Esophagus squamous epithelium (tissue), 5 donors: Measurements from ENCODE around the gene PAPSS2. TPM values are rescaled to one million over a fixed set of nuclear protein-coding genes. Genes with fewer than 3 reads are reported as not detected.
A peak's percentile ranks its signal among the peaks of the same experiment; 100 is the strongest.

Source experiments
- DNase-seq: peaks from one replicate; lab custom pipeline; 2025; lab: John Stamatoyannopoulos, UW
- H3K27ac ChIP-seq, 4 donors: fragments of 200-600 bp; sonication (generic); one replicate each; pipeline ENCODE4 v1.5.1; 2016 to 2019; ENCODE audit warnings: mild to moderate bottlenecking in 1 of 4
- H3K27me3 ChIP-seq, 4 donors: fragments of 200-600 bp; sonication (generic); 1 replicate in 3 of 4; 2 replicates in 1 of 4; pipeline versions ENCODE4 v1.5.1 to v1.6.0; 2017 to 2021; ENCODE audit warnings: antibody characterized with exemption in 1 of 4
- H3K36me3 ChIP-seq, 3 donors: fragments of 200-600 bp; sonication (generic); one replicate each; pipeline ENCODE4 v1.5.1; 2016 to 2019
- H3K4me1 ChIP-seq, 3 donors: fragments of 200-600 bp; sonication (generic); one replicate each; pipeline ENCODE4 v1.5.1; 2017 to 2019
- H3K4me3 ChIP-seq, 4 donors: fragments of 200-600 bp; sonication (generic); 1 replicate in 3 of 4; 2 replicates in 1 of 4; pipeline ENCODE4 v1.5.1; 2016 to 2019; ENCODE audit warnings: mild to moderate bottlenecking in 2 of 4, moderate library complexity in 1 of 4
- H3K9me3 ChIP-seq, 3 donors: fragments of 200-600 bp; sonication (generic); one replicate each; pipeline ENCODE4 v1.5.1; 2016 to 2019
- POLR2A ChIP-seq, 4 donors: fragments of 450-650 bp; IDR thresholded peaks; one replicate each; pipeline ENCODE4 v1.6.1; 2017; ENCODE audit warnings: antibody characterized with exemption in 4 of 4, mild to moderate bottlenecking in 4 of 4, moderate library complexity in 3 of 4
- WGBS, 2 donors: methylation state at CpG; one replicate each; pipeline ENCODE4 v1.1.5; 2018; 5-methylcytosine and 5-hydroxymethylcytosine counted together
- intact Hi-C: fragments of 100-400 bp; cut with DNase I; formaldehyde crosslinking; loops from one replicate; pipeline ENCODE4 v1.15.0; 2022
- total RNA-seq, 4 donors: library from RNA; depleted of rRNA; stranded (reverse); fragments of >200 nt; gene quantifications; one replicate each; pipeline ENCODE4 v1.1.0, GENCODE V29; 2016
- TF ChIP-seq, protein P1 (sequence below), 6 experiments: fragments of 450-650 bp in 4 of 6; fragments of 200-600 bp in 2 of 6; sonication (generic) in 2 of 6; IDR thresholded peaks; one replicate each; pipeline ENCODE4 v1.5.1; 2016 to 2019; ENCODE audit warnings: antibody characterized with exemption in 6 of 6, mild to moderate bottlenecking in 4 of 6, moderate library complexity in 4 of 6
- donor health status: DM: yes; HTN: yes; CAD: no.

PAPSS2 gene
- total RNA-seq, 4 donors from 2014 or later, result 1.8 to 13.3 (median 11.0) TPM

DNA sequence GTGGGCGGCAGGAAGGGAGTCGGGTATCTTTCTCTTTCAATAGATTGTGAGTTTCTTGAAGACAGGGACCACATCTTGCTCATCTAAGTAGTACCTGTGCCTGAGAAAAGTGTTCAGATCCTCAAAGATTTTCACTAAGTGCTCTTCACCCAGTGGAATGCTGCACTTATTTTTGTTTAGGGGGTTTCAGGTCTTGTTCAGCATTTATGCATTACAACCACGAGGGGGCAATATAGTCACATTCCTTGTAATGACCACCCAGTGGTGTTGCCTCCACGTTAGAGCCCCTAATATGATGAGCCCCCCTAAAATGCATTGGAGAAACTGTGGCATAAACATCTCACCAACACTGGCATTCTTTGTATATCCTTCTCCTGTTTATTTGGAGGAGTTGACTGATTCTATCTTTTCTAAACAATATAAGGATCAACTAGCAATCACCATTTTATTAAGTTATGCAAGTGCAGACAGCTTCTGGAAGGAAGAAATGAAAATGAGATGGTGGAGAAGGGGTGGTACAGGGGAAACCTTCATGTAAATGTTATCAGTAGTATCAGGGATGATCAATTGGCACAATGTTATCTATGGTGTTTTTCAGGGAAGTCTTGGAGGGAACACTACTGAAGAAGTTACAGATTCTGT, 3.1 kb upstream of the PAPSS2 start:
- no peak for DNase-seq

DNA sequence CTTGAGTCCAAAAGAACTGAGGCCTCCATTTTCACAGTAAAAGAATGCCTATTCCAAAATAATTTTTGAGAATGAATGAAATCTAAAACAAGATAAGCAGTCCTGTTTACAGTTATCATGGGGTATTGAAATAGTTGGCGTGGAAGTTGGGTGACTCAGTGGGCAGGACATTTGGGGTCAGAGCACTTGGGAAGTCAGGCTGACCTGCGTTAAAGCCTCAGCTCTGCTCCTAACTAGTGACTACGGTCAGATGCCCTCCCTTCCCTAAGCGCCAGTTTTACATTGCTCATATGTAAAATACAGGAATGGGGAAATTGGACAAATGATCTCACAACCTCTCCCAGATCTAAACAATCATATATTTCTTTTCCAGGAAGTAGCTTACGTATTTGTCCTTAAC, 2.3 kb upstream of the PAPSS2 start:
- Histone ChIP-seq H3K27me3 (peaks cover 0 to 21% (median 3%) of the 10 kb centered on the region in 4 donors), H3K36me3 (no peaks in the 10 kb centered on the region), H3K4me3 (no peak overlapping the region), H3K27ac (peak overlapping the region in 3 of 4 donors; percentile 28 to 41 (median 30)), H3K9me3 (no peaks in the 10 kb centered on the region), H3K4me1 (peaks cover 11 to 43% (median 14%) of the 10 kb centered on the region in 3 donors)
- WGBS, 2 donors, result 62 to 72% methylated on average over 5 of the region's 5 CpGs
- intact Hi-C loops, result loop anchor here (10.0 kb wide), 1 partner anchor 123 kb away; no protein-coding TSS in a partner anchor
- TF ChIP-seq, protein P1, sequence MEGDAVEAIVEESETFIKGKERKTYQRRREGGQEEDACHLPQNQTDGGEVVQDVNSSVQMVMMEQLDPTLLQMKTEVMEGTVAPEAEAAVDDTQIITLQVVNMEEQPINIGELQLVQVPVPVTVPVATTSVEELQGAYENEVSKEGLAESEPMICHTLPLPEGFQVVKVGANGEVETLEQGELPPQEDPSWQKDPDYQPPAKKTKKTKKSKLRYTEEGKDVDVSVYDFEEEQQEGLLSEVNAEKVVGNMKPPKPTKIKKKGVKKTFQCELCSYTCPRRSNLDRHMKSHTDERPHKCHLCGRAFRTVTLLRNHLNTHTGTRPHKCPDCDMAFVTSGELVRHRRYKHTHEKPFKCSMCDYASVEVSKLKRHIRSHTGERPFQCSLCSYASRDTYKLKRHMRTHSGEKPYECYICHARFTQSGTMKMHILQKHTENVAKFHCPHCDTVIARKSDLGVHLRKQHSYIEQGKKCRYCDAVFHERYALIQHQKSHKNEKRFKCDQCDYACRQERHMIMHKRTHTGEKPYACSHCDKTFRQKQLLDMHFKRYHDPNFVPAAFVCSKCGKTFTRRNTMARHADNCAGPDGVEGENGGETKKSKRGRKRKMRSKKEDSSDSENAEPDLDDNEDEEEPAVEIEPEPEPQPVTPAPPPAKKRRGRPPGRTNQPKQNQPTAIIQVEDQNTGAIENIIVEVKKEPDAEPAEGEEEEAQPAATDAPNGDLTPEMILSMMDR (IDR thresholded peaks at IDR 0.05), result no peak
- TF ChIP-seq POLR2A (IDR thresholded peaks at IDR 0.05), result no peak
- DNase-seq, result no peak

More for the DNA sequence above, 3.1 kb upstream of the PAPSS2 start:
- Histone ChIP-seq H3K36me3 (no peaks in the 10 kb centered on the region), H3K27me3 (peaks cover 0 to 21% (median 3%) of the 10 kb centered on the region in 4 donors), H3K9me3 (no peaks in the 10 kb centered on the region), H3K4me3 (no peak overlapping the region), H3K4me1 (peaks cover 11 to 43% (median 14%) of the 10 kb centered on the region in 3 donors), H3K27ac (peak overlapping the region in 2 of 4 donors; percentile 30 to 46)
- WGBS, 2 donors, result 29 to 40% methylated on average over 4 of the region's 4 CpGs
- intact Hi-C loops, result loop anchor here (10.0 kb wide), 1 partner anchor 122 kb away; no protein-coding TSS in a partner anchor
- TF ChIP-seq POLR2A (IDR thresholded peaks at IDR 0.05), result no peak
- TF ChIP-seq, protein P1 (IDR thresholded peaks at IDR 0.05), result peak in 5 of 6 experiments; percentile 49 to 76 (median 72)

DNA sequence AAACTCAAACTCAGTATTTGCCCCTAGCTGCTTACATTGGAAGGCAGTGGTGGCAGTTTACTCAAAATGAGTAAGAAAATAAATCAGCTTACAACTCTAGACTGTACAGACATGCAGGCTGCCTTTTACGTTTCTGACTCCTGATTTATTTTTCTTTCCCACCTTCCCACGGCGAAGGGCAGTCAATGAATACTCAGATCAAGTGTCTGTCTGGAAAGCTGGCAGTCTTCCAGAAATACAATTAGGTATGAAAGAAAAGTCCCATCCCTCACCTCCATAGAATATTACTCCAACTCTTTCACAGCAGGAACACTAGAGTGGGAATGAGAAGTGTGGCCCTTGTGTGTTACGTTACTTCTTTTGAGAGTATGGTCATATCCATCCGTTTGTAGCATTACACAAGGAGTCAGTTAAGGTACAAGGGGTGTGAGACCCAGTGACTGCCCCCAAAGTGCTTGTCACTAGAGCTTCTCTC, 1.3 kb upstream of the PAPSS2 start:
- intact Hi-C loops, result loop anchor here (10.0 kb wide), 1 partner anchor 124 kb away; no protein-coding TSS in a partner anchor
- no peaks in the 10 kb centered on the region for H3K9me3 ChIP-seq

DNA sequence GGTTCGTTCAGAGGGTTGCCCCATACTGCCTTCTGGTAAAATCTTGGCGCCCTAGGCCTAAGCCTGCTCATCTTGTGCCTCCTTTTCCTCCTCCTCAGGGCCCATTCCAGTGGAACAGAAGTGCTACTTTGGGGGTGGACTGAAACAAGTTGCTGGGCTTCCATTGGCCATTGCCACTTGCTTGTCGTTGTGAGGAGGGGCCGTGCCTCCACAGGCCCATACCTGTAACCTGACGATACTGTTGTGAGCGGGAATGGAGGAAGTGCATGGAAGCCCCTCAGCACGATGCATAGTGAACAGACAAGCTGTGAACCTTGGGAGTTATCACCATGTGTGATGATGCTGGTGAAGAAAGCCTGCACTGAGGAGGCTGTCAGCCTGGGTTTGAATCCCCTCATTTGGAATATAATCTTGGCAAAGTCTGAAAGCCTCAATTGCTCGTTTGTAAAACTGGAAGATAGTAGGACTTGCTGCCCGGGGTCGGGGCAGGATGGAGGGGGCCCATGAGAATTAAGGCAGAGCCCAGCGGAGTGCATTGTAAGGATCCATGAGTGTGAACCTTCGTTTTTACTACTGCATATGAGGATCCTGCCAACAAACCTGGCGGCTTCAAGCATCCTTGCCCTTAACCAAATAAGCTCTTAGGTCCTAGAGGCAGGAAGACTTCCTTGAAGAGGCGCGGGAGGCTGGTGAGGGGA, 671 bp upstream of the PAPSS2 start:
- DNase-seq, result no peak
- H3K9me3 ChIP-seq, result no peaks in the 10 kb centered on the region
- peaks cover 11 to 43% (median 14%) of the 10 kb centered on the region in 3 donors for H3K4me1 ChIP-seq
- TF ChIP-seq POLR2A (IDR thresholded peaks at IDR 0.05), result no peak
- peak overlapping the region; percentile 59 to 88 (median 75) for H3K4me3 ChIP-seq
- peaks cover 0 to 21% (median 3%) of the 10 kb centered on the region in 4 donors for H3K27me3 ChIP-seq
- intact Hi-C loops, result loop anchor here (10.0 kb wide), 1 partner anchor 124 kb away; no protein-coding TSS in a partner anchor
- peak overlapping the region; percentile 65 to 86 (median 80) for H3K27ac ChIP-seq
- WGBS, 2 donors, result 67 to 80% methylated on average over 10 to 11 of the region's 15 CpGs
- no peaks in the 10 kb centered on the region for H3K36me3 ChIP-seq

More for the DNA sequence above, 1.3 kb upstream of the PAPSS2 start:
- no peak overlapping the region for H3K4me3 ChIP-seq
- TF ChIP-seq, protein P1 (IDR thresholded peaks at IDR 0.05), result no peak
- no peak for TF ChIP-seq POLR2A (IDR thresholded peaks at IDR 0.05)
- 60 to 77% methylated on average over 5 of the region's 5 CpGs for WGBS, 2 donors
- H3K4me1 ChIP-seq, result peaks cover 11 to 43% (median 14%) of the 10 kb centered on the region in 3 donors
- peak overlapping the region in 2 of 4 donors; percentile 85 to 86 for H3K27ac ChIP-seq
- H3K36me3 ChIP-seq, result no peaks in the 10 kb centered on the region
- DNase-seq, result no peak
- H3K27me3 ChIP-seq, result peaks cover 0 to 21% (median 3%) of the 10 kb centered on the region in 4 donors

DNA sequence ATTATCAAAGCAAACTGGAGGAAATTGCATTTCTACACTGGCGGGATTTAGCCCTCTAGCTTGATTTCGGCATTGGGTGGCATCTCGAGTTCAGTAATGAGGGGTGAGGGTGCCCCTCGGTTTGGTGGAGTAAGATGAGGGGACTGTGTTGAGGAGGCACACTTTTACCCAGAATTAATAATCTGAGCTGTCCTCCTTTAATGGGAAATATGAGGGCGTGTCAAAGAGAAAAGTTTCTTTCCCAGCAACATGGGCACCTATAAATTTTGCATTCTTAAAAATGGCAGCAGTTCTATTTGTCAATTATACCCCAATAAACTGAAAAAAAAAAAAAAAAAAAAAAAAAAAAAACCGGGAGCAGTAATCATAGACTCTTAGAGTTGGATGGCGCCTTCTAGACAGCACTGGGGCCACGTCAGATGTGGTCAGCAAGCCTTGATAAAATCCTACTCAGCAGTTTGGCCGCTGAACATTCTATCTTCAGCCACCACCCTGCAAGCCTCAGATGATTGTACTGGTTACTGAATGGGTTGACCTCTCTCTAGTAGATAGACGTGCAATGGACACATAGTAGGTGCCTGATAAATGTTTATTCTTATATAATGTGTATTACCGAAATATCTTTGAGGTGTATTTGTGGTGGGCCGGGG, 931 bp downstream of the PAPSS2 start:
- intact Hi-C loops, result loop anchor here (10.0 kb wide), 1 partner anchor 114 kb away; no protein-coding TSS in a partner anchor
- 43 to 44% methylated on average over 11 to 12 of the region's 12 CpGs for WGBS, 2 donors
- Histone ChIP-seq H3K4me1 (peaks cover 11 to 43% (median 14%) of the 10 kb centered on the region in 3 donors), H3K36me3 (no peaks in the 10 kb centered on the region), H3K9me3 (no peaks in the 10 kb centered on the region), H3K27ac (peak overlapping the region; percentile 65 to 86 (median 80)), H3K4me3 (peak overlapping the region; percentile 59 to 88 (median 75)), H3K27me3 (peaks cover 0 to 21% (median 3%) of the 10 kb centered on the region in 4 donors)
- DNase-seq, result no peak
- TF ChIP-seq, protein P1 (IDR thresholded peaks at IDR 0.05), result no peak
- no peak for TF ChIP-seq POLR2A (IDR thresholded peaks at IDR 0.05)
